ENCODE results near the gene CPT1B.
A peak's percentile ranks its signal among the peaks of the same experiment; 100 is the strongest.
"Not testable (repeated sequence)": the region's sequence is repeated elsewhere in the genome, so short reads cannot be mapped to it uniquely, and the experiment has no call there.

The CPT1B gene

GRCh38 chr22:50544078-50544745, 34.0 kb downstream of the CPT1B start:
- peak; percentile 50 to 73 (median 69) for DNase-seq

GRCh38 chr22:50542416-50542927, 35.8 kb downstream of the CPT1B start:
- no peak for DNase-seq

GRCh38 chr22:50541667-50542026, 36.6 kb downstream of the CPT1B start:
- DNase-seq: not testable (repeated sequence)

GRCh38 chr22:50540381-50540780, 37.8 kb downstream of the CPT1B start:
- no peak for DNase-seq

- DNase-seq: no peak
These were observed 40.5 kb downstream of the CPT1B start for GRCh38 chr22:50537765-50538164.

GRCh38 chr22:50536226-50536625, 42.0 kb downstream of the CPT1B start:
- no peak for DNase-seq

- DNase-seq: no peak
These were observed 43.1 kb downstream of the CPT1B start for GRCh38 chr22:50535113-50535512.

GRCh38 chr22:50533856-50534711, 44.1 kb downstream of the CPT1B start:
- DNase-seq: not testable (repeated sequence)

- DNase-seq: no peak
These were observed 45.1 kb downstream of the CPT1B start for GRCh38 chr22:50532824-50533796.

GRCh38 chr22:50531962-50532674, 46.1 kb downstream of the CPT1B start:
- DNase-seq: no peak

- DNase-seq: peak in 3 of 6 experiments; percentile 33 to 55 (median 34)
These were observed 46.7 kb downstream of the CPT1B start for GRCh38 chr22:50531546-50531961.

GRCh38 chr22:50530877-50531545, 47.2 kb downstream of the CPT1B start:
- DNase-seq: peak in 4 of 6 experiments; percentile 42 to 66 (median 59)

- no peak for DNase-seq
These were observed 47.7 kb downstream of the CPT1B start for GRCh38 chr22:50530580-50530876.

GRCh38 chr22:50529897-50530579, 48.2 kb downstream of the CPT1B start, which contains the start of gene TYMP:
TYMP (minus strand) TSS chr22:50530012; CDS start chr22:50529709, 303 bp downstream.
- DNase-seq: peak in 4 of 6 experiments; percentile 27 to 36 (median 32)

- no peak for DNase-seq
These were observed 48.8 kb downstream of the CPT1B start for GRCh38 chr22:50529416-50529896.

- no peak for DNase-seq
These were observed 49.4 kb downstream of the CPT1B start for GRCh38 chr22:50528682-50529415.

GRCh38 chr22:50527921-50528681, 50.1 kb downstream of the CPT1B start:
- no peak for DNase-seq

- peak in 1 of 6 experiments; percentile 48 for DNase-seq
These were observed 51.1 kb downstream of the CPT1B start for GRCh38 chr22:50526834-50527801.

All from stimulated activated naive CD4-positive, alpha-beta T cell (primary cell).